HG03342 (cell line): ENCODE measurements around the gene MRPL21.
"Not testable (repeated sequence)": the region's sequence is repeated elsewhere in the genome, so short reads cannot be mapped to it uniquely, and the experiment has no call there.

Experiments used
- ATAC-seq: cut with Tn5 transposase; IDR thresholded peaks from one replicate; pipeline ENCODE4 v1.9.1; 2021; ENCODE audit warnings: mild to moderate bottlenecking, moderate library complexity; ENCODE audit not compliant: unreplicated experiment

MRPL21 gene

DNA sequence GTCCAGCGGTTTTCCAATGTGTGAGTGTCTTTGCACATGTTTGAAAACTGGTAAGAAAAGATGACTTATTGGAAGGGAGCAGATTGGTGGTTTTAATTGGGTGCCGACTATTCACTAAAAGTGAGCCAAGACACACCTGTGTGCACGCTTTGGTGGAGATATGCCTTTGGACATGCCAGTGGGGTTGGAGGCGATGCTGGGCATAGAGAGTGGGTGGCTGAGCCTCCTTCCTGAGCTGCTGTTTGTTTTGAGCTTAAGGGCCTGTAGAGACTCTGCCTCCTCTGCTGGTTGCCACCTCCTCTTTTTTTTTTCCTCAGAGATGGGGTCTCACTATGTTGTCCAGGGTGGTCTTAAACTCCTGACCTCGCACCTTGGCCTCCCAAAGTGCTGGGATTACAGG lies 9.6 kb upstream of the MRPL21 start:
- ATAC-seq, result no peak

DNA sequence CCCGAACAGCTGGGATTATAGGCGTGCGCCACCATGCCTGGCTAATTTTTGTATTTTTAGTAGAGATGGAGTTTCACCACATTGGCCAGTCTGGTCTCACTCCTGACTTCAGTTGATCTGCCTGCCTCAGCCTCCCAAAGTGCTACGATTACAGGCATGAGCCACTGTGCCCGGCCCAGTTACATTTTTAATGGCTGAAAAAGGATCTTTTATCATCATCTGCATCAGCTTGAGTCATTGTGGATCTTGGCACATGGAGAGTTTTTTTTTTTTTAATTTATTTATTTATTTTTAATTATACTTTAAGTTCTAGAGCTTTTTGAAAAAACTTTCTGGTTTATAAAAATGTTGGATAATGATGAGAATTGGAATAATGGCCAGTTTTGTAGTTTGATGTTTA lies 8.6 kb upstream of the MRPL21 start:
- ATAC-seq, result no peak

DNA sequence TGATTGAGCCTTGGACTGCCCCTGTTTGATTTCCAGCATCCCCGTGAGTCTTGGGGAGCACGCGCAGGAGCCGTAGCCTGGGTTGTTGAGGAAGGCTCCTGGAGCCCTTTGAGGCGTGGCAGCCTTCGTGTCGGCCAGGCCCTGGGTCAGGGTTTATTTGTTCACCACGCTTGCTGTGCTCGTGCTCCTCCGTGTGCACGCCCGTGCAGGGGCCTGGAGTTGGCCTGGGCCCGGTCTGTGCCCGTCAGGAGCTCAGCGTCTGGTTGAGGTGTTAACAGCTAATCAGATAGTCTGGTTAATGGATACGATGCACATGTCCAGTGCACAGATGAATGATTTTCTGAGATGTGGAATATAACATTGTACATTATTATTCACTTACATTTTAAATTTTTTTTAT lies 8.1 kb upstream of the MRPL21 start:
- no peak for ATAC-seq

DNA sequence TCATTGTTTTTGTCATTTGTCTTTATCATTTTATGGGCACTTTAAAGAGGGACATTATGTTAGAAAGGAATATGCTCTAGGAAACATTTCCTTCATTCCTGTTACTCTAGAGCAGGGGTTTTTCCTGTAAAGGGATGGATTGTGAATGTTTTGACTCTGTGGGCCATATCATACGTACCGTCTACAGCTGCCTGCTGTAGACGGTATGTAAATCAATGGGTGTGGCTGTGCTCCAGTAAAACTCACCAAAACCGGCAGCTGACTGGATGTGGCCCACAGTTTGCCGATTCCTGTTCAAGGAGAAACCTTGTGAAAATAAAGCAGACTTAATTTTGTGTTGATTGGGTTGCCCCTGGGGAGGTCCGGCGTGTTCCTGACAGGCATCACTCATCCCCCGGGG lies 7.3 kb upstream of the MRPL21 start:
- ATAC-seq, result no peak

DNA sequence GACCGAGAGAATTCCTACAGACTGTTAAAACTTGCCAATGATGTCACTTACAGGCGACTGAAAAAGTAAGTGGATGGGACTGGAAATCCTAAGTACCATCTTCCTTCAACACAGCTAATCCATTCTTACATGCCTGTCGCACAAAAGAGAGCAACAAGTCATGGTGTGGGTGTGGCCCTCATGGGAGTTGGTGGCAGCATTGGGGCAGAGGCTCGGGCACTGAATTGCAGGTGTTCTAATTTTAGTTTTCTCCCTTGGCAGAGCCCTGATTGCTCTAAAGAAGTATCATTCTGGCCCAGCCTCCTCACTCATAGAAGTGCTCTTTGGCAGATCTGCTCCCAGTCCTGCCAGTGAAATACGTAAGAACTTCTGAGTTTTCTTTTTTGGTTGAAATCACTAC lies 4.6 kb upstream of the MRPL21 start:
- no peak for ATAC-seq

DNA sequence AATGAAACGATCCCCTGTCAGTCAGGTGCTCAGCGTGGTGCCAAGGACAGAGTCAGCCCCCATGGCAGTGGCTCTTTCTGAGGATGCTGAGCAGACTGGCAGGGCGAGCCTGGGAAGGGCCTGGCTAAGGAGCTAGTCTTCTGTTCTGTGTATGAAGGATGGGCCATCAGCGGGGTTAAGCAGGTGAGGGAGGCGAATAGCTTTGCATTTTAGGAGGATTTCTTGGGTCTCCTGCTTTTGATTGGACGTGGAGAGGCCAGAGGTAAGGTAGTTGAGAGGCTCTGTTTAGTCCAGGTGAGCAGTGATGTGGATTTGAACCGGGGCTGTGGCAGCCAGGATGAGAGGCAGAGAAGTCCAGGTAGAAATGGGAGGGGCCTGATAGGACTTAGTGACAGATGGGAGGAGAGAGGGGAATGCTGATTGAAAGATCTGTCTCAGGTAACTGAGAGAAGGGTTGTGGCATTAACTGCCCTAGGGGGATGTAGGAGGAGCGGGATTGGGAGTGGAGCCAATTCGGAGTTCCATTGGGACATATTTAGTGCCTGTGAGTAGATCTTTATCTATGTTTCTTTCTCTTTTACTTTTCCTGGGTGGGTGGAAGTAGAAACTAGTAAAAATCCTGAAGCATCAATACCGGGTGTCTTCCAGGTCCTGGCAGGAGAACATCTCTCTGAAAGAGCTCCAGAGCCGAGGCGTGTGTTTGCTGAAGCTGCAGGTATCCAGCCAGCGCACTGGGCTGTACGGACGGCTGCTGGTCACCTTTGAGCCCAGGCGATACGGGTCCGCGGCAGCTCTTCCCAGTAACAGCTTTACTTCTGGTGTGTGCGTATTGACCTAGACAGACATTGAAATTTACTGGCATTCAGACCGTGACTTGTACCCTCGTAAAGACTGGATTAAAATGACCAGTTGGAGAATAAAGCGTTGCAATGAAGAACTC lies 2.1 kb upstream of the MRPL21 start:
- ATAC-seq, result no peak

DNA sequence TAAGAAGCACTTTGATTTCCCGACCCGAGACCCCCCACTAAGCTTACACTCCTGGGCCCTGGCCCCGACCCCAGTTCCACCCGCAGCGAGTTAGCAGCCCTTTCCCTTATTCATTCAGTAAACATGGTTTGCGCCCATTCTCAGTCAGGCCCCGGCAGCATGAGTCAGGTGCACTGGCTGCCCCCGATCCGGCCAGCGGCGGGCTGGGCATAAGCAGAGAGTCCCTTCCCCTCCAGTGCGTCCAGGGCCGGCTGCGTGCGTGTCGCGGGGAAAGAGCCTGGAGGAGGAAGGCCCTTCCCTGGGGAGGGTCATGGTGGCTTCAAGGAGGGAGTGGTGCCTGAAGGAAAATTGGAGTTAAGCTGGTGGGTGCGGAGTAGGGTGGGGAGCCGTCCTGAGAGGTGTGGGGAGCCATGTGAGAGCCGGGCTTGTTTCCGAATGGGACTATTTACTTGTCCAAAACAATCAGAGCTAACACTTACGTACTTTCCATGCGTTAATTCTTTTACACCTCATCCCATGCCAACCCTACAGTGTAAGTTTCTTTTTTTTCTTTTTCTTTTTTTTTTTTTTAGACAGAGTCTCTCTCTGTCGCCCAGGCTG lies 716 bp upstream of the MRPL21 start:
- no peak for ATAC-seq

DNA sequence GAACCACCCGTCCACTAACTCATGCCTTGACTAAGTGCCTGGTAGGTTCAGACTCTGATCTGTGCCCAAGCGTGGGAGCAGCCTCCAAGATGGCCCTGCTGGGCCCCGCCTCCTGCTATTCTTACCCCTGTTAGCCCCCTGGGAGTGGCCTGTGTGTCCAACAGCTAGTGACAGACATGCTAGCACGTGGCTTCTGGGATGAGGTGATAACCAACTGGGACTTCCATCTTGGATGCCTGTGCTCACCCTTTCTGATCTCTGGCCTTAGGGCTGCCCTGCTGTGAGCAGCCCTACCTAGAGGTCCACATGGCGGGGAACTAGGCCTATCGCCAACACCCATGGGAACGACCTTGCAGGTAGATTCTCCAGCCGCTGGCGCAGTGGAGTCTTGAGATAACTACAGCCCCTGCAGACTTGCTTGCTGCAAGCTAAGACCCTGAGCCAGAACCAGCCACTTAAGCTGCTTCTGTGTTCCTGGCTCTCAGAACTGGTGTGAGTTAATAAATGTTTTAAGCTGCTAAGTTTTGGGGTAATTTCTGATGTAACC lies 2.7 kb downstream of the MRPL21 start:
- ATAC-seq, result no peak

DNA sequence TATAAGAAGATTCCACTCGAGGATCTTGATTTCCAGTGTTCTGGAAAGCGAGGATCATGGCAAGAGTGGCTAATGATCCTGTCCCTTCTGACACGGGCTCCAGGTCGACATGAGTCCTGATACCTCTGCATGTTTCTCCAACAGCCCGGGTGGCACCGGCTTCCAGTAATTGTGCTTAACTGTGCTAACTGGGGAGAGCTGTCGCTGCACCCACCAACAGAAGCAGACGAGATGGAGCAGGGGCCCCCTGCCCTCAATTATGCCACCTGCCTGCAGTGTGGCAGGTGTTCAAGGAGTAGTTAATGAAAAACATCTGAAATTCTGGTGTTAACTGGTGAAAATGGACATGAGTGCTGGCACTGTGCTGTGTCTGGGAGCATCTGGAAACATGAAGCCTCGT lies 6.2 kb downstream of the MRPL21 start:
- ATAC-seq, result no peak

DNA sequence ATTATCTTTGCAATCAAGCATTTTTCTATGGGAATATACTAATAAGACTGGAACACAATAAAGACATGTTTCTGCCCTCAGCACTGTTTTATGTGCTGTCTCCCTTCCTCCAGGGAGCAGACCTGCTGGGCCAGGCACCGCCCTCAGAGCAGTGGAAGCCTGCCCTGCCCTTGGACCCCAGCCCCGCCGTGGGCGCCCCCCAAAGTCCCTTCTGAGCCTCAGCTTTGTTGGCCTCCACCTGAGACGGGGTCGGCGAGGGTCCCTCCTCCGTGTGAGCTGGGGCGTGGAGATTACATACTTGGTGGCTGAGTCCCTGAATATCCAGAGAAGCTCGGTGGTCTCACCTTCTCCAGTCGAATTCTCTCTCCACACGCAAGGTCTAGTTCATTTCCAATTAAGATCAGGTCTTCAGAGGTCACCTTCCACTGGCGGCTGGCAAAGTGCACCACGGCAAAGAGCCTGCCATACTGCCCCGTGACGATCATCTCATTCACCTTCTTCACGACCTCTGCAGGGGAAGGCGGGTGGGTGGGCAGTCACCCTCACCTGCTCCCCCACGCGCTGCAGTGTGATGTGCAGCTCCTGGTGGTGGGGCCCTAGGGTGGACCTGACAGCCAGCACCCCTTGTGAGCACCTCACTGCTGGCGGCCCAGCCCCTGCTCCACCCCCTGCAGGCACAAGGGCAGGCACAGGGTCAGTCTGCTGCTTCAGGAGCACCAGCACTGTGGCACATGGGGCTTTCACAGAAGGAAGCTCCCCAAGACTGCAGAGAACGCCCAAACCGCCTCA lies 7.3 kb downstream of the MRPL21 start:
- ATAC-seq, result no peak

DNA sequence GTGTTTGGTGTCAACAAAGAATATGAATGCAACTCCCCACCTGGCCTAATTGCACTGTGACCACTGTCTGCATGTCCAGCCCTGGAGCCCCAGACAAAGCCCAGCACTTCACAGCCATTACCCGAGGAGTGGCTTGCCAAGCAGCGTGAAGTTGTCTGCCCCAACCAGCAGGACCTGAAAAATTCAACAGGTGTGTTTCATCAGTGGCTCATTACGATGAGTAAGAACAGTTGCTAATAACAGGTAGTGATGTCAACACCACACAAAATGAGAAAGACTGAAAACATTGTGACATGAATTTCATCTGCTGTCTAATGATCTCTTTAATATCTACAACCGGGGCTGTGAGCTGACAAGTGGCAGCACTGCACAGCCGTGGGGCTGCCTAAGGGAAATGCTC lies 10.3 kb downstream of the MRPL21 start:
- no peak for ATAC-seq

DNA sequence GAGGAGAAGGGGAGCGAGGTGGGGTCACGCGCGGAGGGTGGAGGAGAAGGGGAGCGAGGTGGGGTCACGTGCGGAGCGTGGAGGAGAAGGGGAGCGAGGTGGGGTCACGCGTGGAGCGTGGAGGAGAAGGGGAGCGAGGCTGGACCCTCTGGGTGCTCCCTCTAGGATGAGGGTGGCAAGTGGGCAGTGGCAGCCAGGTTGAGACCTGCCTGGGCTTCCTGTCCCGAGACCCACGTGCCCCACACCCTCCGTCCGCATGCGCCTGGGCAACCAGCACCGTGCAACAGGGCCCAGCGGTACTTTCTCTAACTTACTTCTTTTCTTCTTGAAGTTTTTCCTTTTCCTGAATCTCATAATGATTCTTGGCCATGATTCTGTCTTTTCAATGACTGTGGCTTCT lies 11.1 kb downstream of the MRPL21 start:
- ATAC-seq, result no peak

DNA sequence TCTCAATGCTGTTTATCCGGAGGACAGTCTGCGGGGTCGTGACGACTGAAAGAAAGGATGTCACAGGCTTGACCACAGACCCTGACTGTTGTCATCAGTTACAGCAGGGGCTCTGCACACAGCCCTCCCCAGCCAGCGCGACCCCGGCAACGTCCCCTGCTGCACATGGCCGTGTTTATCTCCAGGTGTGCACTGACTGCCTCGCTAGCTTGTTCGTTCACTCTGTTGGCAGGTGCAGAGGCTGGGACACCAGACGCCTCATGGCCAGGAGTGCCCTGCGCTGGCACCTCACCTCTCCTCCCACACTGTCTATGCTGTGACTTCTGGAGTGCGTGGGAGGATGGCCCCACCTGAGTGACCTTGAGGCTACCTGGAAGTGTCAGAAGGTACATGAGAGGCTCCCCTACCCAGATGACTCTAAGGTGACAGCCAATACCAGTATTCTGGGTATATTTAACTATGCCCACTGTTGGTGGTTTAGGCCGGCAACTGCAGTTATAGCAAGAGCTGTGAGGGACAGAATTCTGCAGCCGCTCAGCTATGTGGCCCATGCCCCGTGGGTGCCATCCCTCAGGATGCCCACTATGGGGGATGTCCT lies 12.2 kb downstream of the MRPL21 start:
- ATAC-seq, result no peak

DNA sequence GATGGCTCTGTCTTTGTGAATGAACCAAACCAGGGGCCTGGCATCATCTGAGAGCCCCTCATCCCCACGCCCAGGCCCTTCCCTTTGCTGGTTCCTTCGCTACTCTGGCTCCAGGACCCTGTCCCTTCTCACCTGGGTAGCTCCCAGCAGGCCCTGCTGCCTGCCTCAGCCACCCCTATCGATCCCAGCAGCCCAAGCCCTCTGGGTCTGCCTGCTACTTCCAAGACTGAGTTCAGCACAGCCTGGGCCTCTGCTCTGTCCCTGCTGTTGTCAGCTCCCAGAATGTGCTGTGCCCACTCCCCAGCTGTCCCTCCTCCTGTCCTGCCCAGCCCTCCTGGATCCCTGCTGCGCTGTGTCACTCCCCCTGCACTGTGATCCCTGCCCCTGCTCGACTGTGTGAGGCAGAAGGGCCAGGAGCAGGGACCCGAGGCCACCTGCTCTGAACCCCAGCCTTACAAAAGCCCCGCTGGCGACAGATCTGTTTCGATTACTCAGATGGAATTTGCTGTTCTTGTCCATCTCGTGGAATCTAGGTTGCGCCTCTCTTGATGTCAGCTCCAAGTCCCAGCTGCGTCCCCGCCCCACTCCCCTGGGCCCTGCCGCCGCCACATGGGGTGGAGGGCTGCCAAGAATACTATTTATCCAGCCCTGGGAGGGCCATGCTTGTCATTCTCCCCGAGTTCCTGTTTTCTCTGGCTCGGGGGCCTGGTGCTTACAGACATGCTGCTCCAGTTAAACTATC lies 13.0 kb downstream of the MRPL21 start:
- ATAC-seq, result no peak

DNA sequence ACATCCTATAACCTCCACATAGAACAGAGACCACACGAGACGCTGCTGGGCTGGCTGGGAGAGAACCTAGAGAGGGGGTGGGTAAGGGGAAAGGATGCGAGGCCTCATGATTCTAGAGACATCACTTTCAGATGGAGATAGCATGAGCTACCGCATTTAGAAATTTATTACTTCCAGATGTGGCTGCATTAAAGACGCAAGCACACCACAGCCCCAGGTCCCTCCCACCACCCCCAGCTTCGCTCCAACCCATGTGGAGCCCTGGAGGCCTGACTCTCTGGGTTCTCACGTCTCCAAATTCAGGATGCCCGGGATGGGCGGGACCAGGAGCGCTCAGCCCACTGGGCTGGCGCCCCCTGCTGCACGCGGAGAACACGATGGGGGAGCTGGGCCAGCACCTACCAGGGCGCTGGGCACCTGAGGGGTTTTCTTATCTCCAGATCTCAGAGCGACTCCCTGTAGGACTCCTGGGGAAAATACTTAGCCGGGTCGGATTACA lies 13.6 kb downstream of the MRPL21 start:
- ATAC-seq, result no peak

DNA sequence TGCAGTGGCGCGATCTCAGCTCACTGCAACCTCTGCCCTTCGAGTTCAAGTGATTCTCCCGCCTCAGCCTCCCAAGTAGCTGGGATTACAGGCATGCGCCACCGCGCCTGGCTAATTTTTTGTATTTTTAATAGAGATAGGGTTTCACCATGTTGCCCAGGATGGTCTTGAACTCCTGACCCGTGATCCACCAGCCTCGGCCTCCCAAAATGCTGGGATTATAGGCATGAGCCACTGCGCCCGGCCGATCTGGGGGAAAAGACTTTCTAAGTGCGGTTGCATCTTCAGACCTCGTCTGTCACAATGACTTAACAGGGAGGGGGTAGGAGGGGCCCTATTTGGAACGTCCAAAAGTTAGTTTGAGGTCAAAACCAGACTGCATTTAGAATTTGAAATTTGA lies 18.8 kb downstream of the MRPL21 start:
- not testable (repeated sequence) for ATAC-seq

DNA sequence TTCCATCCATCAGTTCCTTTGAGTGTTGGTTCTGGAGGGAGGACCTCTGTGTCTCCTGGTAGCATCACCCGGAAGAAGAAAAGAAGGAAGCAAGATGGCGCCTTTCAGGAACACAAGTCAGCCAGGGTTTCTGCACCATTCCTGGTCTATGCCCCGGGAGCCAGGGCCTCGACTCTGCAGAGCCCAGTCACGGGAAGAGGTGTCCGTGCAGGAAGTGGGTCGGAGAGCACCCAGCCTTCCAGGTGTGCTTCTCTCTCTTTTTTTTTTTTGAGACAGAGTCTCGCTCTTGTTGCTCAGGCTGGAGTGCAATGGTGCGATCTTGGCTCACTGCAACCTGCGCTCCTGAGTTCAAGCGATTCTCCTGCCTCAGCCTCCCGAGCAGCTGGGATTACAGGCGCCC lies 21.2 kb downstream of the MRPL21 start:
- no peak for ATAC-seq

DNA sequence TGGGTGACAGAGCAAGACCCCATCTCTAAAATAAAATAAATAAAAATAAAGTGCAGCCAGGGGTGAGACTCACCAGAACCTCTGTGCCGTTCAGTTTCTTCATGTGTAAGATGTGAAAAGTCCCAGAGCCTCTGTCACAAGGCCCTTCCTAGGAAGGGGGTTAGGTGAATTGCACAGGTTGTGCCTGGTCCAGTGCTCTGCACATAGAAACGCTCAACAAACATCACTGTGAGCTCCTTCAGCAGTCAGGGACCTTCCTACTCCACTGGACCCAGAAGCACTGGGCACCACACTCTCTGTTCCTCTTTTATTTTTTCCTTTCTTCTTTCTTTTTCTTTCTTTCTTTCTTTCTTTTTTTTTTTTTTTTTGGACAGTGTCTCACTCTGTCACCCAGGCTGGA lies 22.3 kb downstream of the MRPL21 start:
- no peak for ATAC-seq

DNA sequence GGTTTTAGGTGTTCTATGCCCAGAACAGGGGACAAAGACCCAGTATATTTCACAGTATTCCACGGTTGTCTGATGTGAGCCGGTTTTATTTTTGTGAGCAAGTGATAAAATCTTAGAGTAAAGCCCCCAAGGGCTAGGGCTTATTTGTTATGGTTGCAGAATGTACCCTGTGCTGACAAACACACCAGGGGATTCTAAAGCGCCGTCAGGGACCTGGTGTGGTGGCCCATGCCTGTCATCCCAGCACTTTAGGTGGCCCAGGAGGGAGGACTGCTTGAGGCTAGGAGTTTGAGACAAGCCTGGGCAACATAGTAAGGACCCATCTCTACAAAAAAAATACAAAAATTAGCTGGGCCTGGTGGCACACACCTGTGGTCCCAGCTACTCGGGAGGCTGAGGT lies 22.8 kb downstream of the MRPL21 start:
- no peak for ATAC-seq

DNA sequence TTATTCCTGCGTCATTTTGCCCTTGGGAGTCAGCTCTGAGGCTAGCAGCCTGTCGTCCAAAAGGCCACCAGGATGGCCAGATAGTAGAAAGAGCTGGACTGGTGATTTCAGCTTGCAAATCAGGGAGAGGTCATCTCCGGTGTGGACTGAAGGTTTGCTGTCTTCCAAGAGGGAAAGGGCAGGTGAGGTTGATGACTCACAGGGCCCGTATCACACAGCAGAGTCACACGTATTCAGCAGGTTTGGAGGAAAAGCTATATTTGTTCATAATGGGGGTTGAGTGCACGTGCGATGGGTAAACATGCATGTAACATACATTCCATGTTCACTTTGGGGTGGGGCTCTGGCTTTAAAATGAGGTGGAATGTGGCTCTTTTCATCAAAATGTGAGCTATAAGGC lies 25.6 kb downstream of the MRPL21 start:
- ATAC-seq, result no peak
